ENCODE measurements around the gene SYPL1.

Gene SYPL1

GRCh38 chr7:106121189-106121810 lies 9.2 kb upstream of the SYPL1 start:
- no peak for DNase-seq (ENCODE audit: low spot score)

- no peak for DNase-seq (ENCODE audit: low spot score)
Observed at GRCh38 chr7:106120500-106120899, 8.4 kb upstream of the SYPL1 start.

- no peak for DNase-seq (ENCODE audit: low spot score)
Observed at GRCh38 chr7:106119719-106120118, 7.6 kb upstream of the SYPL1 start.

GRCh38 chr7:106117786-106118544 lies 5.9 kb upstream of the SYPL1 start:
- DNase-seq (ENCODE audit: low spot score) = no peak

GRCh38 chr7:106116161-106116704 lies 4.1 kb upstream of the SYPL1 start:
- no peak for DNase-seq (ENCODE audit: low spot score)

GRCh38 chr7:106114716-106115383 lies 2.7 kb upstream of the SYPL1 start:
- DNase-seq (ENCODE audit: low spot score) = peak; percentile 19

GRCh38 chr7:106112972-106113421 lies 885 bp upstream of the SYPL1 start:
- DNase-seq (ENCODE audit: low spot score) = no peak

GRCh38 chr7:106111655-106112117 lies 426 bp downstream of the SYPL1 start:
- no peak for DNase-seq (ENCODE audit: low spot score)

GRCh38 chr7:106110885-106111654 lies 1.0 kb downstream of the SYPL1 start:
- no peak for DNase-seq (ENCODE audit: low spot score)

GRCh38 chr7:106110238-106110560 lies 1.9 kb downstream of the SYPL1 start:
- no peak for DNase-seq (ENCODE audit: low spot score)

- DNase-seq (ENCODE audit: low spot score) = no peak
Observed at GRCh38 chr7:106109521-106110237, 2.4 kb downstream of the SYPL1 start.

- no peak for DNase-seq (ENCODE audit: low spot score)
Observed at GRCh38 chr7:106108991-106109390, 3.1 kb downstream of the SYPL1 start.

- no peak for DNase-seq (ENCODE audit: low spot score)
Observed at GRCh38 chr7:106104721-106105260, 7.3 kb downstream of the SYPL1 start.

- DNase-seq (ENCODE audit: low spot score) = no peak
Observed at GRCh38 chr7:106102387-106102966, 9.6 kb downstream of the SYPL1 start.

- DNase-seq (ENCODE audit: low spot score) = no peak
Observed at GRCh38 chr7:106101726-106102125, 10.4 kb downstream of the SYPL1 start.

GRCh38 chr7:106100863-106101629 lies 11.1 kb downstream of the SYPL1 start:
- no peak for DNase-seq (ENCODE audit: low spot score)

GRCh38 chr7:106099539-106099938 lies 12.6 kb downstream of the SYPL1 start:
- no peak for DNase-seq (ENCODE audit: low spot score)

- no peak for DNase-seq (ENCODE audit: low spot score)
Observed at GRCh38 chr7:106098889-106099288, 13.2 kb downstream of the SYPL1 start.

GRCh38 chr7:106095634-106096033 lies 16.5 kb downstream of the SYPL1 start:
- DNase-seq (ENCODE audit: low spot score) = no peak

- DNase-seq (ENCODE audit: low spot score) = no peak
Observed at GRCh38 chr7:106094780-106095179, 17.3 kb downstream of the SYPL1 start.
